ENCODE measurements around the gene SPACA9.

The SPACA9 gene

DNA sequence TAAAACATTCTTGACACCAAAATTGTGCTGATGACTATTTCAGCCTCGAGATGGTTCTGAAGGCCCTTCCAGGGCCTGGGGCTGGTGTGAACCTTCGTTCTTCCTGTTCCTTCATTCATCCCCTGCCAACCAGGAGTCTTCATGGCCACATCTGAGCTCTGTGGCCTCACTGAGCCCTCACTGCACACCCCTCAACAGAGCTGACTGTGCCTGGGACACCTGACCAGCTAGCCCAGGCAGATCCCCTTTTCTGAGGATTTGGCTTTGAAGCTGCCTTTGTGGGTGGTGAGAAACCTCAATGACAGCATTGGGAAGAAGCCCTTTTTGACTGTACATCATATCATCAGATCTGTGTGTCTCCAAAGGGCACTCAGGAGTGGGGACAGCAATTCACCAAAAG, 14.4 kb upstream of the SPACA9 start:
- FAIRE-seq: no peak

DNA sequence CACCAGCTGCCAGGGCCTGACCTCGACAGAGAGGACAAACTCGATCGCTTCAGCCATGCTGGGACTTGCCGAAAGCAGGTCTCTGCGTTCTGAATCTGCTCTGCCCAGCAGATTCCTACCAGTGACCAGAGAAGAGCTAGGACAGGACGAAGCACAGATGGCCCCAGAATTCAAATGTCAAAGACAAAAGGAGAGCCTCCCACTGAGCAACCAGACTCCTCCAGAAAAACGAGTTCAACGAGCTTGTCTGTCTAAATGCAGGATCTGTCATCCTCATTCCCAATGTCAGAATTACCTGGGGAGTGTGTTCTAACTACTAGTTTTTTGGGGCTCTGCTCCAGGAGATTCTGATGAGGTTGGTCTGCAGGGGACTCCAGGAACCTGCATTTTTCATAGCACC, 14.0 kb upstream of the SPACA9 start:
- FAIRE-seq: no peak

DNA sequence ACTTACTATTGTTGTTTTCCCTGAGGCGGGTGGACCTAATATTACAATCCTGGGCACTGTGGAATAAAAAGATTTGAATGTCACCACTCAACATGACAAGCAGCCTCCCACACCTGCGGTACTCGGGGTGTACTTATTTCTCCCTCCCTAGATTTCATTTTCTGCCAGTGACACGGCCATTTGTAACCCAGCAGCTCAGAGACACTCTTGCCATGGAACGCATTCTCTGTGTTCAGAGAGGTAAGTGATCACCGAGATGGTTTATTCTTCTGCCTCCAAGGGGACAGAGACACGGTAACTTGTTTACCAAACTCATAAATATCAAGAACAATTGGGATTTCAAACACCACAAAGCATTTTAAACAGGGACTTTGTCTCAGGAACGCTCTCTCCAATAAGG, 11.8 kb upstream of the SPACA9 start:
- no peak for FAIRE-seq

DNA sequence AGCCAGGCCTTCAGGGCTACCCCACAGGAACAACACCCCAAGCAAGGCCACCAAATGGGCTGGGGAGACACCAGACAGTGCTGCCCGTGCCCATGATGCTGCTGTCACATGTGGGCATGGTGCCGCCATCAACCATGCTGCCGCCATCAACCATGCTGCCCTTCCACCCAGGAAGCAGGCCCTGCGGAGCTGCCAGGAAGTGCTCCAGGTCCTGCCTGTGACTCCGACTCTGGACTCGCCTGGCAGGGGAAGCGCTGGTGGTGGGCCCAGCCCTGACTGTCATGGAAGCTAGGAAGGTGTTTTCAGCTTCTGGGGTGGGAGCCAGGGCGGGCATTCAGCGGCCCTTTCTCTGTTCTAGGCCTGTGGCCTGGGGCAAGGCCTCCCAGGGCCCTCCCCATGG, 9.4 kb upstream of the SPACA9 start:
- FAIRE-seq: no peak

DNA sequence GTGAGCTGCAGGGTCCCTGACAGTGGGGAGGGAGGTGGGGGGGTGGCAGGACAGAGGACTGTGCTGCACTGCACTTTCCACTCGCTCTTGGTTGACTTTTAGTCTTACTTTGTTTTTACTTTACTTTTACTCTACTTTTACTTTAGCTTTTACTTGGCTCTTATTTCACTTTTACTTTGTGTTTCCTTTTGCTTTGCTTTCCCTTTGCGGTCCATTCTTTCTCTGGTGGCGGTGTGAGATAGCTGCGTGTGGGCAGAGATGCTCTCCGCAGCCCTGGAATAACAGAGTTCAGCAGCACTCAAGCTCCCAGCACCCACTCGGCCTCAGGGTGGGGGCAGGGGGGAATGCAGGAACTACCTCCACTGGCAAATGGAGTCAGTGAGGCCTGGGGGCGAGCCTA, 5.3 kb upstream of the SPACA9 start:
- FAIRE-seq: no peak

DNA sequence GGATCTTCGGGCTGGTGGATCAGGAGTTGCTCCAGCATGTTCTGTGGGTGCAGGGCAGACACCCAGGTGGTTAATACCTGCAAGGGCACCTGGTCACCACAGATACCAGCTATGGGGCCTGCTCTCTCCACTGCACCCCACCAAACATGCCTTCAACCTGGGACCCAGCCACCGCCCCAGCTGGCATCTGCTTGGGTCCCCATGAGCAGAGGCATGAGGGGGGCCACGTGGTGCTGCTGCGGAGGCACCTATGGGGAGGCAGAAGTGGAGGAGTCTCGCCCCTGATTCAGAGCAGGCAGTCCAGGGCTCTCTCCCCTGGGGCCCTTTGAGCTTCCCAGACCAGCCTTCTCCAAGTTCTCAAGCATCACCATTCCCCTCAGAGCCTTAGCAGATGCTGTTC, 3.5 kb upstream of the SPACA9 start:
- FAIRE-seq: no peak

DNA sequence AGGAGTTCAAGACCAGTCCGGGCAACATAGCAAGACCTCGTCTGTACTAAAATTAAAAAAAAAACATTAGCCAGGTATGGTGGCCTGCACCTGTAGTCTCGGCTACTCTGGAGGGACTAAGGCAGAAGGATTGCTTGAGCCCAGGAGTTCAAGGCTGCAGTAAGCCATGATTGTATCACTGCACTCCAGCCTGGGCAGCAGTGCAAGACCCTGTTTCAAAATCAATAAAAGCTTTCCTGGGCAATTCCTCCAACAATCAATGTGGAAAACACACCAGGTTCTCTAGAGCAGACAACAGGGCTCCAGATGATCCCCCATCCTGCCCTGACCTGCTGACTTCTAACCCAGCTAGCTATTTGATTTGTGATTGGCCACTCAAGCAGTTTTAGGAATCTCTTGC, 1.8 kb upstream of the SPACA9 start:
- FAIRE-seq: no peak

DNA sequence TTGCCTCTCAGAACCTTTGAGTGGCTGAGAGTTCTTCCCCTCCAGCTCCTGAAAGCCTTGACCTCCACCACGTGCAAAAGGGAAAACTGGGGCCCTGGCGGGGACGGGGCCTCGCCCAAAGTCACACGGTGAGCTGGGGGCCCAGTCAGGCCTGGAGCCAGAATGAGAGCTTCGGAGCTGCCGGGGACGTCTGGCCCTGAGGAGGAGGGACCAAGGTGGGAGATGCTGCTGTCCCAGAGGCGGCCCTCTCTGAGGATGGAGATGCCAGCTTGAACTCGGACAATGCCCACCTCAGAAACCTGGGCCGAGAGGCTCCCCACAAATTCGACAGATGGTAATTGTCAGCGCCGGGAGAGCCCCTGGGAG, 1.3 kb upstream of the SPACA9 start:
- no peak for FAIRE-seq

DNA sequence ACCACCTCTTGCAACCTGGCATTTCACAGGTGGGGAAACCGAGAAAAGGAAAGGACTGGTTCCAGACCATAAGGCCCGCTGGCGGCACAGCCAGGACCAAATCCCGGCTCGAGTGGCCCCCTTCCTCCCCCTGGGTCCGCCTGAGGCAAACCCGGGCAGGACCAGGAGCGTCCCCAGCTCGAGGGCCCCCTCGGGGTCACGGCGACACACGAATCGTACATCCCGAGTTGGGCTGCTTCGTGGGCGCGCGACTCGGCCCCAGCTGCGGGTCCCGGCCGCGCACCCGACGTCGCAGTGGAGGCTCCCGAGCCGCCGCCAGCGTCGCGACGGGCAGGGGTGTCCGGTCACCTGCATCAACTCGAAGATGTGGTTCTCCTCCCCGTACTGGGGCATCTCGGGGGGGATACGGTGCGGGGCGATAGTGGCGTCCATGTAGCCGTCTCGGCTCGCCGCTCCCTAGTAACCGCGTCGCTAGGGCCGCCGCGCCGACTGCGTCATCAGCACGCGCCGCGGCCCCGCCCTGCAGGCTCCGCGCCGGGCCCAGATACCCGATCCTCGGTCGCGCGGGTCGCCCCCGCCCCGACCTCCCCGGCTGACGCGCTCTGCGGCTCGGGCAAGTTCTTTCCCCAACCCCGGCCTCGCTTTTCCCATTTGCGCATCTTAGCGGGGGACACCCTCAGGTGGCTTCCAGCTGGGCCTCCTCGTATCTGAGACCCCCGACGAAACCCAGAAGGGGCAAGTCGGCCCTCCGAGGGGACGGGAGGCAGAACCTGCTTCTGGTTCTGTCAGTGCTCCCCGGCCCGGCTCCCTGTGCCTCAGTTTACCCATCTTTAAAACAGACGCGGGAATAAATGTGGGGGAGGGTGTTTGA, 639 bp upstream of the SPACA9 start, which contains the start of gene AK8:
Gene AK8, minus strand, starts transcription at position 461 of the 871 bp plus-strand sequence. Its CDS starts 29 bp downstream, at position 432.
- no peak for FAIRE-seq

DNA sequence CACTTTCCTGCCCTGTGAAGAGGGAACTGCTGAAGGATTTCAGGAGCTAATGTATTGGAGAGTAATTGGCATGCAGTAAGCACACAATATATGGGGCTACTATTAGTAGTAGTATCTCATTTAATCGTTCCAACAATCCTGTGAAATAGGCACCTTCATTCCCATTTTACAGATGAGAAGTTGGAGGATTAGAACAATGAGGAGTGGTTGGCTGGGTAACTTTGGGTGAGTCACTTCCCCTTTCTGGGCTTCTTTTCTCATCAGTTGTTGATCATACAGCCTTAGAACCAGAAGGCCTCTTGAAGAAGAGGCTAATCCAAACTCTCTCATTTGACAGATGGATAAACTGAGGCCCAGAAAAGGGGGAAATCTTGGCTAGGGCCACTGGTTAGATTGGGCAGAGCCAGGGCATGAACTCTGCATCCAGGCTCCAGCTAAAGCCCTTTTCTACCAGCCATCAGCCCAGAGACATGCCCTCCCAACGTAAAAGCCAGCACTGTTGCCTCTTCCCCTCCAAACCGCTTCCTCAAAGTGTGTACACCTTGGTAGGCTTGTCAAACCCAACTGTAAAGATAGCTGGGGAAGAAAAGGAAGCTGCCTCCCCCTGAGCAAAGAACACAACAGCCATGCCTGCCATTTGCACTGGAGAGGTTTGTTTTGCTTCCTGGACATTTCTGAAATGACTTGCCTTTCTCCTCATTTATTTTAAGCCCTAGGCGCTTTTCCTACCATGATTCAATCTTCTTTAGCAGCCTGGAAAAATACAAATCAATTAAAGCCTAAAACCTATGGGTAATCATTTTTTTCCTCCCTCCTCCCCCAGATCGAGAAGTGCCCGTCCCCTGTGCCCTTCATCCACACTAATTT, 992 bp downstream of the SPACA9 start:
- no peak for FAIRE-seq

DNA sequence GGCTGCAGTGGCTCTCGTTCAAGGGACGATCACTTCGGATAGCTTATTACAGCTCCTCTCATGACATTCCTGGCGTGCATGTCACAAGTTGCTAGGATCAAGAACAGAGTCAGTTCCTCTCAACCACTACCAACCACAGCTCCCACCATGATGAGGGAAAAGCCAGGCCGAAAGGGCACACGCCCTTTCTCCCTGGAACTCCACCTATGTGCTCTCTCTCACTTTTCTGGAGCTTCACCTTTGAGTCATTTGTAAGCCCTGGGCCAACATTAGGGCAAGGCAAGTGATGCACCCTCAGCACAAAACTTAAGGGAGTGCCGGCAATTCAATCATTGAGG, 1.6 kb downstream of the SPACA9 start:
- no peak for FAIRE-seq

DNA sequence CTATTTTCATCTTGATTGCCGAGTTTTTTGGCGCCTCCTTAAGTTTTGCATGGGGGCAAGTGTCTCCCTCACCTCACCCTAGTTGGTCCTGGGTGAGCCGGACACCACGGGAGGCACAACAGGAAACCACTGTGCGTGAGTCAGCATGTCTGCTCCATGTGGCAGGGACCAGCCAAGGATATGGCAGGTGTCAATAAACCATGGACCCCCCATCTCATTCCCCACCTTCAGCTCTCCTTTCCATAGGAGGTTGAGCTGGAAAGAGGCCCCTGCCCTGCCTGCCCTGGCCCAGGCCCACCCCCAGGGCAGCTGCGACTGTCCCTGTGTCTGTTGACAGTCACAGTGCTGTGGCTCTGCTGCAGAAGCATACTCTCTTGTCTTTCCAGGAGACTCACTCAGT, 3.1 kb downstream of the SPACA9 start:
- FAIRE-seq: no peak

DNA sequence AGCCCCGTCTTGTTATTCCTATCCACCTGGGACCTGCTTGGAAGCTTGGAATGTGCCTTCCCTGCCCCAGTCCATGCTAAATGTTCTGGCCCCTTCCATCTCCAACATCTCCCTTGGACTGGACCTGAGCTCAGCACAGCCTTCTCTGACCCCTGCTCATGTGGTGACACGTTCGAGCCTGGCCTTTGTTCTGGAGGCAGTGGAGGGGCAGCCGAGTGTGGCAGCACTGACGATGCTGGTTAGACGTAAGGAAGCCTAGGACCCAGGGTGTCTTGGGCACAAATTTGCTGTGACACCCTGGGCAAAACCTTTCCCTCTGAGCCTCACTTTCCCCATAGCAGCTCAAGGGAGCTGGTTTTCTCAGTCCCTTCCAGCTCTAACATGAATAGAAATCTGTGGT, 3.9 kb downstream of the SPACA9 start:
- no peak for FAIRE-seq

DNA sequence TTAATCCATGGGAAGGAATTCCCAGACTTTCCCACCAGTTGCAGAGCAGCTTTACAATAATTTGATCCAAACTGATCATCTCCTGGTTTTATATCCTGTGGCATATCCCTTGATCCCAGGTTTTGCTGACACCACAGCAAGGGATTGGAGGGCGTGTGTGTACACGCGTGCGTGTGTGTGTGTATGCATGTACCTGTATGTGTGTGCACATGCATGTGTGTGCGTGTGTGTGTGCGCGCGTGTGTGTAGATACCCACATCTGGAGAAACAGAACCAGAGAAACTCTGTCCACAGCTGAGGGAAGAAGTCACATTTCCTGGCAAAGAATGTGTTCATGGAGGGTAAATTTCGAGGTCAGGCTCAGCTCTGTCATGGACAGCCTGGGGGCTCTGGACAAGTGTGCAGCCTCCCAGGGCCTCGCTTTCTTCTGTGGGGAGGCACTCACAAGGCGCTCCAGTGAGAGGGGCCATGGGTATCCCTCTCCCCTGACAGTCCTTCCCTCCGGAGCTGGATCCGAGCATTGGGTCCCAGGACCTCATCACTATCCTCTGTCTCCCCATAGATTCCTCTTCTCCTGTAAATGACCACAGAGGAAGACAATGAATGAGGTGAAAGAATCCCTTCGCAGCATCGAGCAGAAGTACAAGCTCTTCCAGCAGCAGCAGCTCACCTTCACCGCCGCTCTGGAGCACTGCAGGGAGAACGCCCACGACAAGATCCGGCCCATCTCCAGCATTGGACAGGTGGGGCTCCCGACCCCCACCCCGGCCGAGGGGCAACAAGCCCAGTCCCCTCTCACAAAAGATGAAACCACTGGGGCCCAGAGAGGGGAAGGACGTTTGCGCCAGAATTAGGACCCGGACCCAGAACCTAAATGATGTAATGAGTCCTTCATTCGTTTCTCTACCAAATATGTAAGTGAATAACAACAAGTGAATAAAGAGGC, 4.9 kb downstream of the SPACA9 start:
- FAIRE-seq: no peak

DNA sequence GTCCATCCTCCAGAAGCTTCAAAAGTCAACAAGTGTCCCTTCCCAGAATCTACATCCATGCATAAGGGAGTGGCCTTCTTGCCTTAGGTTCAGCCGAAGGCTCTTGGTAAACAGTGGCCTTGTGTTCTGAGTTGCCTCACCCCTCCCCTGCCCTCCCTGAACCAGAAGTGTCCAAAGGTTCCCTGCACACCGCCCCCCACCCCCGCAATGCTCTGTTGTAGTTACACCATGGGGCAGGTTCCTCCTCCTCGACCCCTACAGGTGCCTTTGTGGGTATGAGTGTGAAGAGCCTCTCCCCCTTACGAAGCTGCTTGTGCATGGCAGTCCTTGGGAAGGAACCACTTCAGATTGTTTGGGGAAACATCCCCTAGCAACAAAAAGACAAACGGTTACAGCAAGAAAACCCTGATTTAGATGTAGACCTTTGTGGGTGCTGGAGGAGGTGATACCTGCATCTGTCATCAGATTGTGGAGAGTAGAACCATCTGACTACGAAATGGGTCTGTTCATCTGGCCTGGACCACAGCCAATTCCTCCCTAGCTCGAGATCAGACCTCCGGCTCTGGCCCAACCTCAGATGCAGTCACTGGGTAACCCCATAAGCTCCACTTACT, 7.1 kb downstream of the SPACA9 start:
- FAIRE-seq: no peak

DNA sequence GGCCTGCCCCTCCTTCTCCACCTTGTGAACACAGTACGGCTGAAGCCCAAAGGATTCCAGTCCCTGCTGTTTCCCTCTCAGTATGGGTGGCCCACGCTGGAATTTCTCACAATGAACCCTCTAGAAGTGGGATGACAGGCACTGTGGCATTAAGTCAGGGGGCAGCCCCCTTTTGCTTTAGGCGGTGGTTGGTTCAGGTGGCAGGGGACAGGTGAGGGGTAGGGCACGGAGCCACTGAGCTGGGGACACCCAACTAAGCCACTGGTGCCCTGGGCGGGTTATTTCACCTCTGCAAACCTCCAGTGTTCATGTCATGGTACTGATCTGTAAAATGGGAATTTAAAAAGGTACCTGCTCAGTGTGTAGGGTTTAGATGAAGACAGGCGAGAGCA, 7.6 kb downstream of the SPACA9 start:
- no peak for FAIRE-seq

DNA sequence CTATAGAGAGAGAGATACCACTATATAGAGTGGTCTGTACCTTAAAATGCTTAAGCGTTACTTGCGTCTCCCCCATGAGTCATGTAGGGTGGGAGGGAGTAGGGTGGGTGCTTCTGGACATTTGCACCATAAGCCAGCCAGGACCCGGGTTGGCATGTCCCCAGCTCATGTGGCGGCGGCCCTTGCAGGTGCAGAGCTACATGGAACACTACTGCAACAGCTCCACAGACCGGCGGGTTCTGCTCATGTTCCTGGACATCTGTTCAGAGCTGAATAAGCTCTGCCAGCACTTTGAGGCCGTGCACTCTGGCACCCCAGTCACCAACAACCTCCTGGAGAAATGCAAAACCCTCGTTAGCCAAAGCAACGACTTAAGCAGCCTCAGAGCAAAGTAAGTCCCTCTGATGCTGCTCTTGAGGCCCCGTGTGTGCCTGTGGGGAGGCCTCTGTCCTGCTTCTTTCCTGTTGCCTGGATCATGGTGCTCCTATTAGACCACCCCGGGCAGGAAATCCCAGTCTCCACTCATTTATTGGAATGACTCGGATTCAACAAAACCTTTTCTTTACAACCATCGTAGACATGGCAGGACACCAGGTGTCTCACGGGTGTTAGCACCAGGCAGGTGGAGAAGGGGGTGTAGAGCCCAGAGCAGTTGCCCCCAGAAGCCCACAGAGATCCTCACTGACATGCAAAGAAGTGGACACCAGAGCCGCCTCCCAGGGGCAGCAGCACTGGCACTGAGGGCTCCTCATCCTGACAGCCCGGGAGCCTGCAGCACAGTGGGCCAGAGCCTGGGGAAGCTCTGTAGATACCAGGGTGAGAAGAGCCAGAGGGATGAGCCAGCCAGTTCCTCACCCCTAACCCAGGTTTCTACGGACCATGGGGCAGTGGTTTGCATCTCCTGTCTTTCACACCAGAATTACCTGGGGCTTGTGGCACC, 8.8 kb downstream of the SPACA9 start:
- FAIRE-seq: no peak

DNA sequence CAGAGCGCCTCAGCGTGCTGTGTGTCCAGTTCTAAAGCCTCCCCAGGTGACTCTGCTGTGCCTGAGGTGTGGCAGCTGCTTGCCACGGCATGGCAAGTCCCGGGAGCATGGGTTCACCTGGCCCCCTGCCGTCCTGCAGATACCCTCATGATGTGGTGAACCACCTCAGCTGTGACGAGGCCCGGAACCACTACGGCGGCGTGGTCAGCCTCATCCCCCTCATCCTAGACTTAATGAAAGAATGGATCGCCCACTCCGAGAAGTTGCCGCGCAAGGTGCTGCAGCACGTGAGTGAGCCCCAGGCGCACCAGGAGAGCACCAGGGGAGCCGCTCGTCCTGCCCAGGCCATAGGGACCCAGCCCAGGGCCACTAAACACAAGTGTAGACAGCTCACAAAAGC, 9.5 kb downstream of the SPACA9 start:
- FAIRE-seq: no peak

DNA sequence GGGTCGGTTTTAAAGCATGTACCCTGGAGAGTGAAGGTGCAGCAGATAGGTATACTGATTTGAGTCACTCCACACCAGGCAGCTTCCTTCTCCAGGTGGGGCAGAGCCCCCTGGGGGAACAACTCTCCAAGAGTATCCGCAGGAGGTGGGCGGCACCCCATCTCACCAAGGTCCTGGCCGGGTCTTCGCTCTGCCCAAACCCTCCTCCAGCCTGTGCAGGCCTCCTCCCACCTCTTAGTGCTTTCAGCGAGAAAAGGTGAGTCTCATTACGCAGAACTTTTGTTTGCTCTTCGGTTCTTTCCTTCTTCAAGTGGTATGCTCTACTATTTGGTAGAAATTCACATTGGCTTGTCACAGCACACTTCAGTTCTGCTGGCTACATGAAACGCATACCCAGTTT, 13.7 kb downstream of the SPACA9 start:
- FAIRE-seq: no peak

DNA sequence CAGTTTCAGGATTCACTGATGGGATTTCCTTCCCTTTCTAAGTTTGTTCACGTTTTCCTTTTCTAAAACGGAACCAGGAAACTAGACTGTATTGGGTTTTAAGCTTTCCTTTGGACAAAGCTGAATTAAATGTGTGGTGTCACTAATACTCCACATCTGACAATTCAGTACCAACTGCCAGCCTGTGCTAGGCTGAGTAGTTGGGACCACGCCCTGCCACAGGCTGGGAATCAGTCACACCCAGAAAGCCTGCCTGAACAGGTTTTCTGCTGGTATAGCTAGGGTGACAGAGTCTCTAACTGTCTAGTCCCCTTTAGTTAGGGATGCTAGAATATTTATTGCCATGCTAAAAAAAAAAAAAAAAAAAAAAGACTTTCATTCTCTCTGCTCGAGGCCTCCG, 15.6 kb downstream of the SPACA9 start:
- FAIRE-seq: no peak
